ENCODE data around the gene TST.

The TST gene

GRCh38 chr22:37030560-37031281 is 11.5 kb upstream of the TST start:
- DNase-seq: no peak

GRCh38 chr22:37028692-37029674 is 9.7 kb upstream of the TST start:
- DNase-seq: no peak

- DNase-seq: no peak
Observed at GRCh38 chr22:37027556-37027955, 8.3 kb upstream of the TST start.

GRCh38 chr22:37026325-37026724 is 7.1 kb upstream of the TST start:
- peak; percentile 59 for DNase-seq

- DNase-seq: no peak
Observed at GRCh38 chr22:37025500-37026070, 6.3 kb upstream of the TST start.

- DNase-seq: no peak
Observed at GRCh38 chr22:37024339-37025157, 5.3 kb upstream of the TST start.

- no peak for DNase-seq
Observed at GRCh38 chr22:37023743-37024338, 4.6 kb upstream of the TST start.

- no peak for DNase-seq
Observed at GRCh38 chr22:37022483-37023337, 3.5 kb upstream of the TST start.

GRCh38 chr22:37021710-37022482 is 2.6 kb upstream of the TST start:
- DNase-seq: no peak

GRCh38 chr22:37021041-37021440 is 1.8 kb upstream of the TST start:
- DNase-seq: no peak

- DNase-seq: no peak
Observed at GRCh38 chr22:37020192-37020479, 889 bp upstream of the TST start.

- no peak for DNase-seq
Observed at GRCh38 chr22:37018815-37019308, 385 bp downstream of the TST start.

- no peak for DNase-seq
Observed at GRCh38 chr22:37018086-37018814, 997 bp downstream of the TST start.

- no peak for DNase-seq
Observed at GRCh38 chr22:37017356-37017755, 1.9 kb downstream of the TST start.

- no peak for DNase-seq
Observed at GRCh38 chr22:37016134-37016910, 2.9 kb downstream of the TST start.

GRCh38 chr22:37015587-37015878 is 3.7 kb downstream of the TST start:
- no peak for DNase-seq

- DNase-seq: no peak
Observed at GRCh38 chr22:37014835-37015586, 4.2 kb downstream of the TST start.

GRCh38 chr22:37014415-37014806 is 4.8 kb downstream of the TST start:
- DNase-seq: no peak

GRCh38 chr22:37012956-37013355 is 6.3 kb downstream of the TST start:
- DNase-seq: no peak

All from NCI-H2029 (cell line).